GM12878 (cell line): ENCODE measurements around the gene SCN8A. TPM values are rescaled to one million over a fixed set of nuclear protein-coding genes. Genes with fewer than 3 reads are reported as not detected.

ENCODE experiments used
- ATAC-seq: fragments of 200-7000 bp; cut with Tn5 transposase; 3 replicates; pipeline ENCODE4 v1.9.1; 2020; ENCODE audit warnings: mild to moderate bottlenecking, moderate library complexity
- BruUV-seq: library from RNA; stranded (reverse); fragments of 400-500 nt; replicated peaks from 2 replicates; lab custom pipeline; 2021; lab: Mats Ljungman, UMichigan
- CTCF ChIA-PET: fragments of 300-600 bp; sonication (Branson Sonifier 250); formaldehyde crosslinking; extraction: SDS; loops from one replicate; lab custom pipeline; 2021; ENCODE audit warnings: inconsistent platforms; lab: Yijun Ruan, JAX
- POLR2A ChIA-PET: fragments of 350-600 bp; formaldehyde crosslinking; extraction: SDS; loops from one replicate; lab custom pipeline; 2021; ENCODE audit warnings: inconsistent platforms; lab: Charles Lee
- RAD21 ChIA-PET: fragments of 300-600 bp; sonication (Branson Sonifier 250); formaldehyde crosslinking; loops from one replicate; lab custom pipeline; 2023; ENCODE audit warnings: antibody characterized with exemption; ENCODE audit not compliant: unreplicated experiment; lab: Charles Lee
- SMC1A ChIA-PET: fragments of 300-600 bp; sonication (Branson Sonifier 250); formaldehyde crosslinking; loops from one replicate; lab custom pipeline; 2023; ENCODE audit not compliant: unreplicated experiment, uncharacterized antibody; lab: Charles Lee
- DNase-seq: peaks from one replicate; pipeline ENCODE4 v3.0.0-alpha.2; 2011; ENCODE audit warnings: low read depth, low spot score
- FAIRE-seq: peaks from 3 replicates; lab custom pipeline; 2011; peaks lifted over from hg19 to GRCh38; lab: Jason Lieb, UNC
- H2AFZ ChIP-seq: 2 replicates; pipeline ENCODE4 v1.6.0; 2011; ENCODE audit warnings: low read depth, low read length, control low read depth; ENCODE audit not compliant: control insufficient read depth
- H3K27ac ChIP-seq: 2 replicates; pipeline ENCODE4 v1.5.1; 2011; ENCODE audit warnings: control low read depth; ENCODE audit not compliant: control insufficient read depth, insufficient read depth
- H3K27me3 ChIP-seq, 2 experiments: replicated peaks in 1 of 2; 2 replicates each; pipeline versions ENCODE4 v1.6.0 to v1.6.1; 2011; ENCODE audit warnings: low read length in 1 of 2; ENCODE audit not compliant: control insufficient read depth in 2 of 2, insufficient read depth in 2 of 2
- H3K36me3 ChIP-seq, 2 experiments: 2 replicates each; pipeline ENCODE4 v1.5.1; 2011; ENCODE audit warnings: low read length in 1 of 2; ENCODE audit not compliant: control insufficient read depth in 2 of 2, insufficient read depth in 2 of 2
- H3K4me1 ChIP-seq: 2 replicates; pipeline ENCODE4 v1.6.1; 2011; ENCODE audit warnings: mild to moderate bottlenecking, low read length, moderate library complexity, mixed read lengths; ENCODE audit not compliant: control insufficient read depth, insufficient read depth
- H3K4me2 ChIP-seq: 2 replicates; pipeline ENCODE4 v1.6.0; 2011; ENCODE audit warnings: control low read depth; ENCODE audit not compliant: control insufficient read depth, insufficient read depth
- H3K4me3 ChIP-seq: fragments of 200-600 bp; sonication (generic); 2 replicates; pipeline ENCODE4 v1.5.1; 2016
- H3K79me2 ChIP-seq: 2 replicates; pipeline ENCODE4 v1.6.0; 2011; ENCODE audit warnings: low read length; ENCODE audit not compliant: control insufficient read depth, insufficient read depth
- H3K9ac ChIP-seq: 2 replicates; pipeline ENCODE4 v1.8.0; 2011; ENCODE audit warnings: low read length, control low read depth, mixed read lengths; ENCODE audit not compliant: control insufficient read depth, insufficient read depth
- H3K9me3 ChIP-seq: replicated peaks from 3 replicates; pipeline ENCODE4 v1.5.1; 2011; ENCODE audit warnings: mild to moderate bottlenecking, low read length; ENCODE audit not compliant: control insufficient read depth, insufficient read depth
- H4K20me1 ChIP-seq: 2 replicates; pipeline ENCODE4 v1.6.0; 2011; ENCODE audit not compliant: control insufficient read depth, insufficient read depth
- ATF2 ChIP-seq: IDR thresholded peaks from 2 replicates; pipeline ENCODE4 v1.6.1; 2012; ENCODE audit warnings: low read length, inconsistent platforms
- ATF7 ChIP-seq: fragments of 450-650 bp; IDR thresholded peaks from 2 replicates; pipeline ENCODE4 v1.6.1; 2016; ENCODE audit warnings: low read depth, mild to moderate bottlenecking
- BRCA1 ChIP-seq: IDR thresholded peaks from 2 replicates; pipeline ENCODE4 v1.6.1; 2011; ENCODE audit warnings: low read depth, low read length, improper control_type of control experiment
- CHD4 ChIP-seq: fragments of 200-600 bp; sonication (generic); IDR thresholded peaks from 2 replicates; pipeline ENCODE4 v1.6.1; 2016; ENCODE audit warnings: mild to moderate bottlenecking
- IKZF2 ChIP-seq, 2 experiments: fragments of 450-650 bp; IDR thresholded peaks; 2 replicates each; pipeline ENCODE4 v1.6.1; 2017; ENCODE audit warnings: mild to moderate bottlenecking in 2 of 2, moderate library complexity in 2 of 2
- JUND ChIP-seq: IDR thresholded peaks from 2 replicates; pipeline ENCODE4 v1.6.1; 2012; ENCODE audit warnings: low read depth, mild to moderate bottlenecking, low read length, improper control_type of control experiment, moderate library complexity
- MTA3 ChIP-seq: IDR thresholded peaks from 2 replicates; pipeline ENCODE4 v1.6.1; 2012; ENCODE audit warnings: low read length, inconsistent platforms, borderline replicate concordance
- NR2C2 ChIP-seq: IDR thresholded peaks from 2 replicates; pipeline ENCODE4 v1.6.1; 2011; ENCODE audit warnings: borderline replicate concordance, low read depth; ENCODE audit not compliant: control insufficient read depth, insufficient read length
- NR2F1 ChIP-seq: fragments of 450-650 bp; conservative IDR thresholded peaks from 2 replicates; pipeline ENCODE4 v1.6.1; 2017; ENCODE audit warnings: mild to moderate bottlenecking
- POLR2AphosphoS5 ChIP-seq: IDR thresholded peaks from 2 replicates; pipeline ENCODE4 v1.6.1; 2011; ENCODE audit warnings: mild to moderate bottlenecking, low read length, inconsistent platforms
- SP1 ChIP-seq: IDR thresholded peaks from one replicate; pipeline ENCODE4 v1.6.1; 2011; ENCODE audit warnings: low read depth, low read length
- YY1 ChIP-seq: IDR thresholded peaks from 2 replicates; pipeline ENCODE4 v1.6.1; 2011; ENCODE audit warnings: low read depth, mild to moderate bottlenecking, low read length
- WGBS: methylation state at CpG from one replicate; pipeline ENCODE4 v1.1.6; 2016; ENCODE audit warnings: low lambda C conversion rate; ENCODE audit not compliant: insufficient replicate concordance, insufficient coverage; ENCODE audit errors: missing lambda C conversion rate; 5-methylcytosine and 5-hydroxymethylcytosine counted together
- in situ Hi-C: fragments of 300-500 bp; cut with MboI; formaldehyde crosslinking; loops from 9 replicates; pipeline ENCODE4 v1.14.3; 2018; ENCODE audit warnings: mixed read lengths
- intact Hi-C: fragments of 100-400 bp; cut with micrococcal nuclease; formaldehyde crosslinking; loops from one replicate; pipeline ENCODE4 v1.14.2; 2022; ENCODE audit not compliant: unreplicated experiment
- polyA plus RNA-seq, 11 experiments: library from polyadenylated mRNA; depleted of rRNA in 4 of 11; unstranded in 6 of 11; stranded (reverse) in 5 of 11; fragments of >200 nt; fragmentation: Nextera tagmentation in 4 of 11; fragmentation: Illumina TruSeq in 1 of 11; extraction: Ambion mirVana in 4 of 11; extraction: Trizol in 1 of 11; gene quantifications; 1 replicate in 1 of 11; 2 replicates in 10 of 11; pipeline versions ENCODE4 v1.2.1 to v1.2.3, GENCODE V29; 2011 to 2016; ENCODE audit warnings: inconsistent platforms in 2 of 11, missing spikeins in 2 of 11, low read depth in 1 of 11
- total RNA-seq, 4 experiments: library from RNA; depleted of rRNA in 3 of 4; stranded (reverse); fragments of >200 nt in 3 of 4; fragmentation: Illumina TruSeq in 1 of 4; extraction: Trizol in 1 of 4; gene quantifications; 2 replicates each; pipeline versions ENCODE4 v1.2.1 to v1.2.3, GENCODE V29; 2013 to 2021

The SCN8A gene
- total and polyA plus RNA-seq, 10 of the 15 experiments (the other 5 are each of a cell fraction or from before 2014, with no cell fraction given) = 0.02 to 0.23 (median 0.06) TPM; not detected in 2

DNA sequence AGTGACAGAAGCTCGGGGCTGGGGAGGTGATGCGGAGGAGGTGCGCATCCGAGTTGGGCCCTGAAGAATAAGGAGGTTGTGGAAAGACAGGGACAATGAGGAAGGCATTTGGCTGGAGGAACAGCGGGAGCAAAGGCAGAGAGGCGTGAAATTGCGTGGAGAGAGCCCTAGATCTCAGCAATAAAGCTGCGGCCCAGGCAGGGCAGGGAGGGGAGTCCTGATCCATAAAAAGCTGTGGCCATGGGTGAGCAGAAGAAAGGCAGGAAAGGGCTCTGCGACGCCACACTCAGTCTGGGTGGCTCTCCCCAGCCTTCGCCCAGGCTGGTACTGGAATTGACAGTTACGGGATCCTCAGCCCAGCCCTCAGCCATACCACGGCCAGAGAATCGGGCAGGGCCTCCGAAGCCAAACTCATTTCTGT, 255.2 kb downstream of the SCN8A start:
- Histone ChIP-seq H3K36me3 (no peaks in the 10 kb centered on the region), H4K20me1 (no peaks in the 10 kb centered on the region; the same call in 1 of the 2 replicates), H3K27ac (no peak overlapping the region), H3K4me2 (no peak overlapping the region), H3K9me3 (no peaks in the 10 kb centered on the region), H3K79me2 (no peaks in the 10 kb centered on the region), H2AFZ (no peak overlapping the region), H3K9ac (no peak overlapping the region), H3K4me1 (no peaks in the 10 kb centered on the region), H3K4me3 (no peak overlapping the region), H3K27me3 (peaks cover 2 to 13% of the 10 kb centered on the region in 2 experiments; a peak in 3 of 4 replicates)
- DNase-seq (no peak), ATAC-seq (no peak), FAIRE-seq (no peak)
- POLR2A ChIA-PET = no interaction called here
- in situ Hi-C loops (no loop called here), intact Hi-C loops (no loop called here)
- CTCF ChIA-PET = no interaction called here
- no TSS peak for BruUV-seq
- SMC1A ChIA-PET = no interaction called here
- TF ChIP-seq JUND = no peak
- no peak for TF ChIP-seq NR2F1
- no peak for TF ChIP-seq CHD4
- no peak for TF ChIP-seq BRCA1
- TF ChIP-seq NR2C2 = no peak
- no peak for TF ChIP-seq YY1
- TF ChIP-seq POLR2AphosphoS5 = no peak
- TF ChIP-seq ATF2 = no peak
- no peak for TF ChIP-seq ATF7
- TF ChIP-seq IKZF2 (IDR thresholded peaks at IDR 0.05) = no peak
- TF ChIP-seq SP1 = no peak
- TF ChIP-seq MTA3 = no peak
- RAD21 ChIA-PET = no interaction called here
- 51% methylated on average over 15 of the region's 15 CpGs for WGBS
